ENCODE measurements around the gene ARID2.

GRCh38 chr12:45768194-45768593 lies 38.7 kb downstream of the ARID2 start:
- TF ChIP-seq RFX5 (IDR thresholded peaks at IDR 0.05; ENCODE audit: low read depth, low read length) (no peak), POLR2A (IDR thresholded peaks at IDR 0.05; ENCODE audit: low read depth, low read length) (no peak)
